Skeletal muscle cell (primary cell): ENCODE measurements around the gene SOS1.

Experiments used
- DNase-seq: peaks from one replicate; pipeline ENCODE4 v3.0.0-alpha.2; 2010; ENCODE audit warnings: low read depth
- H3K4me3 ChIP-seq: 2 replicates; pipeline ENCODE4 v1.5.1; 2011; ENCODE audit warnings: low read depth, mild to moderate bottlenecking, control low read depth, low read length, moderate library complexity

SOS1 gene

DNA sequence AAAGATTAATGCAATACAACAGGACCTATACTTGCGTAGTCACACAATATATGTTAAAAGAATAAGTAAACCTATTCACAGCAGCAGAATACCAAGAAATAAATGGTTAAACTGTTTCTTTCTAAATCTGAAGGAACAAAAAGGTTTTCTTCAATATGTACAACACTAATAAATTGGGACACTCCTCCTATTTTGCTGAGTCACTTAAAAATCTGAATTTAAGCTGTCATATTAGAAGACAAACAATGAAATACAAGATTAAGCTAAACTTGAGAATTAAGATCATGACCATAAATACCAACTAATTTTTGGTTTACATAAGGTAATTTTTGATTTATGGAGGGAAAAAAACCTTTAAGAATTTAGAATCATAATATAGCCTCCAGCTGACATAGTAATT, 138.4 kb downstream of the SOS1 start:
- DNase-seq: no peak

DNA sequence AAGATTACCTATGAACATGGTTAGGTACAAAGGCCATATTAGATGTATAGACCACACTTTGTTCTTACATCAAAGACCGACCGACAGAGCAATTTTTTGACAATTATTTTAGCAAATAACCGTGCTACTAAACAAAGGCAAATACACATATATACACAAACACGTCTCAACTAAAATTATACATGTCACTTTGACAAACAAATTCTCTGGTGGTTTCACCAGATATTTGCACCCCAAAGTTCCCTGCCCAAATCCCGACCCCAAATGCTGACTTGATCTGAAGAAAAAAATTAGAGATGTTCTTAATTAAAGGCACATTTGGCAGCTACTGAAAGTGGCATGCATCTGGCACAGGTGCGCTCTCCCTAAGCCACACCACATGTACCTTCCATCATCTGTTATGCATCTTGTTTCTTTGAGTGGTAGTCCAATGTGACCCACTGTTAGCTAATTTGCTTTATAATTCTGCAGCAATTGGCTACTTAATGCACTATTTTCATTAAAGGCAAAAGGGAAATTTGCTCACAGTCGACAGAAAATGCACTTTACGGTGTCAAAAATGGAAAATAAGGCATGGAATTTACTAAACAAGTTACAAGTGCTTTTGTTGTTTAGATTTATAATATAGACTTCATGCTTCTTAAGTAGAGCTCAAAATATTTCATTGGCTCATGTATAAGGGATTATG, 139.0 kb downstream of the SOS1 start:
- DNase-seq: no peak
- no peak overlapping the region for H3K4me3 ChIP-seq

More for the DNA sequence above, 138.4 kb downstream of the SOS1 start:
- no peak overlapping the region for H3K4me3 ChIP-seq

DNA sequence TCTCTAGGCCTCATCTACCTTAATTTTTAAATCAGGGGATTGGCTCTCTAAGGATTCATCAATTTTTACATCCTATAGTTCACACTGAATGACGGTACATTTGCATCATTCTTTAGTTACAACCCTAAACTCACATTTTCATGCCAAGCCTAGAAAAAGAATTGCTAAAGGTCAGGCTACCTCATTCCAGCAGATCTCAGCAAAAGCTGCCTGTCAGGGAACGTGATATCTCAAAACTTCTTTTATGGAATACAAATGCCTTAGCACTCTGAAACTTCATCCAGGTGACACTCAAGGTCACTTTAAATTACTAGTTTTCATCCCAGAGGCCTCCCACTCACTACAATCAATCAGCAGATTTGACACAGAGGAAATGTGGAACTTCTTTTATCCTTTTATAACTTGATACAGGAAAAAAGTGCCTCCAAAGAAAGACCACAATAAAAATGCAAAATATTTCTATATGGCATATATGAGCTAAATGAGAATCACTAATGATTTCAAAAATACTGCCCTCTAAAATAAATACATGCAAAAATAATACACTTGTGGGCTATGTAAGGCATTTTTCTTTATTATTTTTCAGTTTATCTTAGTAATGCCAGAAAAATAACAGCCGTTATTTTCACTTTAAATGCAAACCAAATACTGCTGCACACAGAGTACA, 139.7 kb downstream of the SOS1 start:
- DNase-seq: no peak
- no peak overlapping the region for H3K4me3 ChIP-seq

DNA sequence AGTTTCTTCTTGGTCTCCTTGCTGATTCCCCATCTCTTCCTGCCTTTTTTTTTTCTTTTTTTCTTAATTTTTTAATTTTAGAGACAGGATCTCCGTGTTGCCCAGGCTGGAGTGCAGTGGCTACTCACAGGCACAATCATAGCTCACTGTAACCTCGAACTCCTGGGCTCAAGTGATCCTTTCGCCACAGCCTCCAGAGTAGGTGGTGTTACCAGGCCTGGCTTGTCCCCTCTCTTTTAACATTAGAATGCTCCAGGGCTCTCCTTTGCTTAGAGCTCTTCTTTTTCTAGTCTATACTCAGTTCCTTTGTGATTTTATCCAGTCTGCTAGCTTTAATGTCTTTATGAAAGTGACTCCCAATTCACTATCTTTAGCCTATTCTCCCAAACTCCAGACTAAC, 141.9 kb downstream of the SOS1 start:
- DNase-seq: no peak
- no peak overlapping the region for H3K4me3 ChIP-seq

DNA sequence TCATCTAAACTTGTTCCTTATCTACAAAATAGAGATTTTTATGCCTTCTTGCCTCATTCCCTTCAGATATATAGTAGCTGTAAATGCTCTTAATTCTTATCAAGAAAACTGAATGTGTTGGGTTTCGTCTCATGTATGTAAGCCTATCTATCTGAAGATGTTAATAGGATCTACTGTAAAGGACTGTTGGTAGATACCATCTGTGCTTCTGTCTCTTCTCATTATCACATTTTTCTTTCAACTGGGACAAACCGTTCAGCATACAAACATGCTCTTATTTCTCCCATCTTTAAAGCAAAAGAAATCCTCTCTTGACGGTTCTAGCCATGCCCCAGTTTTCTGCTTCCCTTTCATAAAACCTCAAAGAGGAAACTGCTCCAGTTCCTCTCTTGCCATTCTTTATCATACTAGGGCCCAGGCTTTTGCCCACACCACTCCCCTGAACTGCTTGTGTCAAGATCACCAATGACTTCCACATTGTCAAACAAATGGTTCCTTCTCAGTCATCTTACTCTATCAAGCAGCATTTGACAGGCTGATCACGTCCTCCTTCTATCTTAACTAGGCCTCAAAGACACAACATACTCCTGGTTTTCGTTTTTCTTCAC, 142.5 kb downstream of the SOS1 start:
- H3K4me3 ChIP-seq: no peak overlapping the region
- DNase-seq: no peak

DNA sequence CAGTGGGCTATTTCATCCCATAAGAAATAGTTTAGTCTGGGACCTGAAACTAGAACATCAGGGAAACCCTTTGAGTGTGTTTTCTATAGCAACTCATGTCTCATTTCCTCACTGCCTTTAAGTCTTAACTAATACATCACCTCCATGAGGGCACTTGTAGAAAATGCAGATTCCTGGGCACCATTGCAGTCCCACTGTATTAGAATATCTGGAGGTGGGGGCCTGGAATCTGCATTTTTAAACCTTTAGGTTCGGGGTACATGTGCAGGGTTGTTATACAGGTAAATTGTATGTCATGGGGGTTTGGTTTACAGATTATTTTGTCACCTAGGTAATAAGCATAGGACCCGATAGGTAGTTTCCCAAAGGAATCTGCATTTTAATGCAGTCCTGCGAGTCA, 143.8 kb downstream of the SOS1 start:
- H3K4me3 ChIP-seq: no peak overlapping the region
- no peak for DNase-seq

DNA sequence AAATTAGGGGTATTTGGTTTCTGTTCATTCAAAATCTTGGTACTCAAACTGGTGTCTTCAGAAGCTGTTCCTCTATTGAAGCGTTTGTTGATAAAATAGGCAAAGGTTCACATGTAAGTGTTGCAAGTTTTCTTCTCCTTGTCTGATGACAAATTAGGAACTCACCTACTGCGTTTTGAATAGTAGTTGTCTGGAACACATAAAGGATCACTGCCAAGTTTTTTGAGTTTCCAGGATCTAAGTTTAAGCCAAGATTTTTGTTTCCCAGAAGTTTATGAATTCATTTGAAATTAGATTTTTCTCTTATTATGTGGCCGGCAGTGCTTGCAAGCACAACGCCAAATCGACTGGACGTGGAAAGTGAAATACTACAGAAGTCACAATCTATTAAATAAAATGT, 145.8 kb downstream of the SOS1 start:
- H3K4me3 ChIP-seq: no peak overlapping the region
- no peak for DNase-seq

DNA sequence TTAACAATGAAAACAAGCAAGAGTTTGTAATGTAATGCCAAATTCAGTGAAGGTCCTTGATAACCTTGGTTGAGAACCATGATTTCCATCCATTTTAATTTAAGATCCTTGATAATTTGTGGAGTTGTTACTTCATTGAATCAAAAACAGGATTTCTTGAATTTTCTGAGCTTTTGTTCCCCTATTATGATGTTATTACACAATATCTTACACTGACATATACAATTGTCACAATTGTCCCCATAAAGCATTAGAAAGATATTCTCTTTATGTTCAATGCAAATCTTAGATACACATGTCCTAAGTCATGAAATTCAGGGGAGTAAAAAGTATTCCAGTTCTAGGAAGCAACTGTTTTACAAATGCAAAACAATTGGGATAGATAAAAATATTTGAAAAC, 147.6 kb downstream of the SOS1 start:
- no peak for DNase-seq
- no peak overlapping the region for H3K4me3 ChIP-seq

DNA sequence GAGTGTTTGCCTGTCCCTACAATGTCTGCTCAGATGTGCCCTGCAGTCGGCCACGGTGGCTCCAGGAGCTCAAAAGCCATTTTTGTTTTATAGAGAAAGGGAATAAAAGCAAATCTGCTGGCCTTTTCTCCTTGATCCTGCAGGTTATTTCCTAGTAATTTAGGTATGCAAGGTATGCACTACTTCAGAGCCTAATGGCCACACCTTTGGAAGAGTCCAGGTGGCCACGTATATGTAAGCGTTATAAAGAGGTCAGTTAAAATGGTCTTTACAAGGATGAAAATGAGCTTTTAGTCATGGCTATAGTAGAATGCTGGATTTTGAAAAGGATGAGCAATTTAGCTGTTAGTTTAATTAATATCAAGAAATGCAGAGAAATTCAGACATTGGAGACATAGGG, 149.5 kb downstream of the SOS1 start:
- no peak for DNase-seq
- H3K4me3 ChIP-seq: no peak overlapping the region

DNA sequence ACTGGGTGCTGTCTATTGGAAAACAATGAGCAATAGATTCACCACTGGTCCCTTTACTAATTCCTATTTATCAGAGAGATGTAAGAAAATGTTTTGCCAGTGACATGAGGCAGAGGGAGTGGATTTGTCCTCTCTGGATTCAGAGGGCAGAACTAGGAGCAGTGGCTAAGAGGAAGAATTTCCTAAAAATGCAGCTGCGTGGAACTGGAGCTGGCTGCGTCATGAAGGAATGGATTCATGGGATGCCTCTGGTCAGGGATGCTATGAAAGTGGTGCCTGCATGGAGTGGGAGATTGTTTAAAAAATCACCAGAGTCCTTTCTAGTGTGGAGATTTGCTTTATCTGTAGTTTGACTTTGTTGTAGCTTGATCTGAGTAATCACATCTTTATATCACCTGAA, 152.8 kb downstream of the SOS1 start:
- H3K4me3 ChIP-seq: no peak overlapping the region
- no peak for DNase-seq

DNA sequence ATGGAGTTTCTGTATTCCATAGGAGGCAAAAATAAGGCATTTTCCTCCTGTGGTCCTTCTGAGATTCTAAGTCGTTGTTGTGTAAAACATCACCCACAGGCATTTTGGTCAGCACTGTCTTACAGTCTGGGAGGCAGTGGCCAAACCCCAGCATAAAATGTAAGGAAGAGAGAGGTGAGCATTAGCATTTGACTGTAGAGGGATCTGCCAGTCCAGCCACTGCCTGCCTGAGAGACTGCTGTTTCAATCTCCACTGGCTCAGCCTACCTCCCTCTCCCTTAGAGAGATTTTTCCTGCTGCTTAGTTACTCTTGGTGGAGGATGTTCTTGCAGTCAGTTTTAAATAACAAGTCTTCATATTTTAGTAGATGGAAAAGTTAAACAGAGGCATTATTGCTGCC, 154.2 kb downstream of the SOS1 start:
- H3K4me3 ChIP-seq: no peak overlapping the region
- no peak for DNase-seq

DNA sequence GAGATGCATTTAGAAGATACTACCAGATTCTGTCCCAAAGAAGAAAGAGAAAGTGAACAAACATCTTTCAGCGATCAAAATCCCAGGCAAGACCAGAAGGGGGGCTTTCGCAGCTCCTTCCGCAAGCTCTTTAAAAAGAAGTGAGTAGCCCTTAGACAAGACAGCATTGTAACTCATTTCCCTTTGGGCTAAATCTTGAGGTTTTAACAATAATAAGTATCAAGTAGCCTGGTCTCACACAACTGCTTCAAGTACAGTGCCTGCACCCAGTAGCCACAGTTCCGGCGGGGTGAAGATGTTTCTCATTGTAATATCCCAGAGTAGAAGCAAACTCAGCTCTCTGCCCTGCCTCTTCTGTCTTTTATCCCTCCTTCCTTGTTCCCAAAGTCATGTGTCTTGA, 154.8 kb downstream of the SOS1 start:
- DNase-seq: no peak
- H3K4me3 ChIP-seq: no peak overlapping the region

DNA sequence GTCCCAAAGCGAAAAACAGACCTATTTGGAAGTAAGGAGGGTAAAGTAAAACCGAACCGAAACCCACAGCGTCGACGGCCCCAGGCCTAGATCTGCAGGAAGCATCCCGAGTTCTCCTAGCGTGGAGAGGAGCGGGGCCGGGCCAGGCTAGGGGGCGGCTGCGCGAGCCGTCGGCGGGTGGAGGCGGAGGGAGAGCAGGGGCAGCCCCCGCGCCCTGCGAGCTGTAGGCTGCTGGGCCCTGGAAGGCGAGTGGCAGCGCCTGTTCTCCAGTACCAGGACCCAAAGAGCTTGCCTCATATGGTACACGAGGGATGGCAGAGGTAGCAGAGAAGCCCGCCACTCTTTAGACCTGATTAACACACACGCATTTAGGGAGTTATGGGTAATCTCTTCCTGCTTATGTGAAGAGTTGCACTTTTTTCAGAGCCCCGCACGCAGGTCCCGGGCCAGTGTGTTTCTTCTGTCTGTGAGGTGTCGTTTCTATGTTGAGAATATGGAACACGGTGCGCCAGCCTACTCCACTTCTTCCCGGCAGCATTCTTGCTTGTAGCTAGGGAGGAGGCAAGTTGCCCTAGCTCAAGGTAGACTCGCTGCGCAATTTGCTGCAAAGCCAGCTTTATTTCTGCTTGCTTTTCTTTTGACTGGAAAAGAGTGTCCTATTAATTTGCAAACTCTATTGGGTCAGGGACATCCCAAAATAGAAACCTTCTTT, 160.1 kb downstream of the SOS1 start:
- H3K4me3 ChIP-seq: peak overlapping the region; percentile 42
- no peak for DNase-seq

DNA sequence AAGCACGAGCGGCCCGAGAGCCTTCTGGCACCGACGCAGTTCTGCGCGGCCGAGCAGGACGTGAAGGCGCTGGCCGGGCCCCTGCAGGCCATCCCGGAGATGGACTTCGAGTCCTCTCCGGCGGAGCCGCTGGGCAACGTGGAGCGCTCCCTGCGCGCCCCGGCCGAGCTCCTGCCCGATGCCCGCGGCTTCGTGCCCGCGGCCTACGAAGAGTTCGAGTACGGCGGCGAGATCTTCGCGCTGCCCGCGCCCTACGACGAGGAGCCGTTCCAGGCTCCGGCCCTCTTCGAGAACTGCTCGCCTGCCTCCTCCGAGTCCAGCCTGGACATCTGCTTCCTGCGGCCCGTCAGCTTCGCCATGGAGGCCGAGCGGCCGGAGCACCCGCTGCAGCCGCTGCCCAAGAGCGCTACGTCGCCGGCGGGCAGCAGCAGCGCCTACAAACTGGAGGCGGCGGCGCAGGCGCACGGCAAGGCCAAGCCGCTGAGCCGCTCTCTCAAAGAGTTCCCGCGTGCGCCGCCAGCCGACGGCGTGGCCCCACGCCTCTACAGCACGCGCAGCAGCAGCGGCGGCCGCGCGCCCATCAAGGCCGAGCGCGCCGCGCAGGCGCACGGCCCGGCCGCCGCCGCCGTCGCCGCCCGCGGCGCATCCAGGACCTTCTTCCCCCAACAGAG, 160.8 kb downstream of the SOS1 start:
- peak; percentile 61 for DNase-seq
- peak overlapping the region; percentile 49 for H3K4me3 ChIP-seq

DNA sequence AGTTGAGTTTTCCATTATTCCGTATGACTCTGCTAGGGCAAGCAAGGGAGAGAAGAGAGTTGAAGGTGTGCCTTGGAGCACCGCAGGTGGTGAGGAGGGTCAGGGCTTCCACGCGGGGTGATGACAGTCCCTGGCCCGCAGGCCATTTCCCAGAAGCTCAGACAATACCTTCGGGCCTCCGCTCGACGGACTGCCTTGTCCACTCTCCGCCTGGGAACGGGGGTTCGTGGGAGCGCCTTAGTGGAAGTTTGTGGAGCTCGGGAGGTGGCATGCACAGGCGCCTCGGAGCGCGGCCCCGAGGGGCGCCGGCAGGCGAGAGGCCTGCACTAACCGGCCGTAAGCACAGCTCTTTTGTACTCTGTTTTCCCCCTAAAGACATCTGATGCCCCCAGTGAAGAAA, 161.4 kb downstream of the SOS1 start:
- DNase-seq: no peak
- H3K4me3 ChIP-seq: peak overlapping the region; percentile 49

DNA sequence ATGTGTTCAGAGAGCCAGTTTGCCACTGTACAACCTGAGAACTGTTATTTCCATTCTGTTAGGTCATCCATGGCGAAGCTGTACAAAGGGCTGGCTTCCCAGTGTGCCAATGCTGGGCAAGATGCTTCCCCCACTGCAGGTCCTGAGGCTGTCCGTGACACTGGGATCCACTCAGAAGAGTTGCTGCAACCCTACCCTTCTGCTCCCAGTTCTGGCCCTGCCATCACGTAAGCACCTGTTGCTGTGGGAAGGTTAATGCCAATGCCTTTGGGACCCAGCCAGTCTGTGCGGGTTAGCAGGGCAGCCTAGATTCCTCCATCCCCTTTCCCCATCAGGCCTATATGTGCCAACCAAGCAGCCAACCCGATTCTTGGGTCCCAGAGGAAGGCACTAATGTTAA, 162.9 kb downstream of the SOS1 start:
- no peak for DNase-seq
- H3K4me3 ChIP-seq: no peak overlapping the region

DNA sequence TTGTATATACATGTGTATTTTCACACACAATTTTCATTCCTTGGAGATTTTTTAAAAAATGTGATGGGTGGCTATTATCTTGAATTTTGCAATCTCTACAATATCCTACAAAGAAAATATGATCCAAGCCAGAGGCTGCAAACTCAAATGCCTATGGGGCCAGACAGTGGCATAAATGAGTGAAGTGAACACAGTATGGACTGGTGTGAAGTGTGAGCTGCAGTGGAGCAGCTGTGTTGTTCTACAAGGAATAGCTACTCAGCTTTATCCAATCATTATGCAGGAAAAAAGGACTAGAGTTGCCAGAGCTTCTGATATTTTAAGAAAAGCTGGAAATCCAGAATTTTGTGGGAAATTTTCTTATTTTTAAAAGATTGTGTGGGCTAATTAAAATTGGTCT, 169.1 kb downstream of the SOS1 start:
- no peak overlapping the region for H3K4me3 ChIP-seq
- no peak for DNase-seq

DNA sequence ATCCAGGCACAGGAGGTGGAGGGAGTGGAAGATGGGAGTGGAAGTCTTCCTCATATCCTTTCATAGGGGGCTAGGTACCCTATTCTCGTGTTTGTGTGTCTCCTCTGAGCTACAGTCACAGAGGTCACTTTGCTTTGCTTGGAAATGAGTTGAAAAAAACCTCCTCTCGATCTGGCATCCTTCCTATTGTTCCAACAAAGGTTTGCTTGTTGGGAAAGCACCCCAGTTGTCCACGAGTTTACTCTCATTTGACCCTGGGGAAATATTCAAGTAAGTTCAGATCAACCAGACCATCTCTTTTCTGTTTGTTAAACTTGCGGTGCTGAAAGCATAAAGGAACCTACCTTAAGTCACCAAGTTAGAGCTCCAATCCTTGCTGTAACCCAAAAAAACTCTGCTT, 171.9 kb downstream of the SOS1 start:
- H3K4me3 ChIP-seq: no peak overlapping the region
- DNase-seq: no peak

DNA sequence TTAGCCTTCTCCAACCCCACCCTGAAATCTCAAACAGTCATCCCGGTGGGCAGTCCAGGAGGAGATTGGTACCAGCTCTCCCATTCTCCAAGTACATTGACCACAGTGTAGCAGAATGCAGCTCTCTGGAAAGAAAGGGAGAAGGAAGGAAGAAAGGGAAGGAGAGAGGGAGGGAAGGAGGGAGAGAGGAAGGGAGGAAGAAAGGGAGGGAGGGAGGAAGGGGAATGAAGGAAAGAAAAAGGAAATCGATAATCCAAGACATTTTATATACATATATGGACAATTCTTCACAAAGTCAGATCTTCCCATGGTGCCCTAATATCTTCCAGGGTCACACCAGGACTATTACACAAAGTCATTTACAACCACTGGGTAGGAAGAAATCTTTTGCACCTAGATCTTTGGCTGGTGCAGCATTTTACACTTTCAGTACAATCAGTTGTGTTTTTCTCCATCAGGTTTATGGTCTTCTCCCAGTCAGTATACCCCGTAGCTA, 172.4 kb downstream of the SOS1 start:
- no peak overlapping the region for H3K4me3 ChIP-seq
- no peak for DNase-seq
